GM12878 (cell line): ENCODE data around the gene PRMT7. TPM values are rescaled to one million over a fixed set of nuclear protein-coding genes. Genes with fewer than 3 reads are reported as not detected.
A peak's percentile ranks its signal among the peaks of the same experiment; 100 is the strongest.

Source experiments
- ATAC-seq: fragments of 200-7000 bp; cut with Tn5 transposase; 3 replicates; pipeline ENCODE4 v1.9.1; 2020; ENCODE audit warnings: mild to moderate bottlenecking, moderate library complexity
- BruUV-seq: library from RNA; stranded (reverse); fragments of 400-500 nt; replicated peaks from 2 replicates; lab custom pipeline; 2021; lab: Mats Ljungman, UMichigan
- CTCF ChIA-PET: fragments of 300-600 bp; sonication (Branson Sonifier 250); formaldehyde crosslinking; extraction: SDS; loops from one replicate; lab custom pipeline; 2021; ENCODE audit warnings: inconsistent platforms; lab: Yijun Ruan, JAX
- POLR2A ChIA-PET: fragments of 350-600 bp; formaldehyde crosslinking; extraction: SDS; loops from one replicate; lab custom pipeline; 2021; ENCODE audit warnings: inconsistent platforms; lab: Charles Lee
- RAD21 ChIA-PET: fragments of 300-600 bp; sonication (Branson Sonifier 250); formaldehyde crosslinking; loops from one replicate; lab custom pipeline; 2023; ENCODE audit warnings: antibody characterized with exemption; ENCODE audit not compliant: unreplicated experiment; lab: Charles Lee
- SMC1A ChIA-PET: fragments of 300-600 bp; sonication (Branson Sonifier 250); formaldehyde crosslinking; loops from one replicate; lab custom pipeline; 2023; ENCODE audit not compliant: unreplicated experiment, uncharacterized antibody; lab: Charles Lee
- DNase-seq: peaks from one replicate; pipeline ENCODE4 v3.0.0-alpha.2; 2011; ENCODE audit warnings: low read depth, low spot score
- FAIRE-seq: peaks from 3 replicates; lab custom pipeline; 2011; peaks lifted over from hg19 to GRCh38; lab: Jason Lieb, UNC
- H2AFZ ChIP-seq: 2 replicates; pipeline ENCODE4 v1.6.0; 2011; ENCODE audit warnings: low read depth, low read length, control low read depth; ENCODE audit not compliant: control insufficient read depth
- H3K27ac ChIP-seq: 2 replicates; pipeline ENCODE4 v1.5.1; 2011; ENCODE audit warnings: control low read depth; ENCODE audit not compliant: control insufficient read depth, insufficient read depth
- H3K27me3 ChIP-seq, 2 experiments: replicated peaks in 1 of 2; 2 replicates each; pipeline versions ENCODE4 v1.6.0 to v1.6.1; 2011; ENCODE audit warnings: low read length in 1 of 2; ENCODE audit not compliant: control insufficient read depth in 2 of 2, insufficient read depth in 2 of 2
- H3K36me3 ChIP-seq, 2 experiments: 2 replicates each; pipeline ENCODE4 v1.5.1; 2011; ENCODE audit warnings: low read length in 1 of 2; ENCODE audit not compliant: control insufficient read depth in 2 of 2, insufficient read depth in 2 of 2
- H3K4me1 ChIP-seq: 2 replicates; pipeline ENCODE4 v1.6.1; 2011; ENCODE audit warnings: mild to moderate bottlenecking, low read length, moderate library complexity, mixed read lengths; ENCODE audit not compliant: control insufficient read depth, insufficient read depth
- H3K4me2 ChIP-seq: 2 replicates; pipeline ENCODE4 v1.6.0; 2011; ENCODE audit warnings: control low read depth; ENCODE audit not compliant: control insufficient read depth, insufficient read depth
- H3K4me3 ChIP-seq: fragments of 200-600 bp; sonication (generic); 2 replicates; pipeline ENCODE4 v1.5.1; 2016
- H3K79me2 ChIP-seq: 2 replicates; pipeline ENCODE4 v1.6.0; 2011; ENCODE audit warnings: low read length; ENCODE audit not compliant: control insufficient read depth, insufficient read depth
- H3K9ac ChIP-seq: 2 replicates; pipeline ENCODE4 v1.8.0; 2011; ENCODE audit warnings: low read length, control low read depth, mixed read lengths; ENCODE audit not compliant: control insufficient read depth, insufficient read depth
- H3K9me3 ChIP-seq: replicated peaks from 3 replicates; pipeline ENCODE4 v1.5.1; 2011; ENCODE audit warnings: mild to moderate bottlenecking, low read length; ENCODE audit not compliant: control insufficient read depth, insufficient read depth
- H4K20me1 ChIP-seq: 2 replicates; pipeline ENCODE4 v1.6.0; 2011; ENCODE audit not compliant: control insufficient read depth, insufficient read depth
- ATF7 ChIP-seq: fragments of 450-650 bp; IDR thresholded peaks from 2 replicates; pipeline ENCODE4 v1.6.1; 2016; ENCODE audit warnings: low read depth, mild to moderate bottlenecking
- KLF5 ChIP-seq: fragments of 450-650 bp; IDR thresholded peaks from 2 replicates; pipeline ENCODE4 v1.6.1; 2014; ENCODE audit warnings: mild to moderate bottlenecking; ENCODE audit not compliant: partially characterized antibody
- MTA2 ChIP-seq: fragments of 450-650 bp; IDR thresholded peaks from 2 replicates; pipeline ENCODE4 v1.6.1; 2016; ENCODE audit warnings: low read depth, mild to moderate bottlenecking, moderate library complexity
- MYB ChIP-seq: fragments of 150-350 bp; IDR thresholded peaks from 2 replicates; pipeline ENCODE4 v1.6.1; 2014; ENCODE audit warnings: mild to moderate bottlenecking, low read depth, low read length, borderline replicate concordance
- POLR2AphosphoS5 ChIP-seq: IDR thresholded peaks from 2 replicates; pipeline ENCODE4 v1.6.1; 2011; ENCODE audit warnings: mild to moderate bottlenecking, low read length, inconsistent platforms
- POU2F2 ChIP-seq: IDR thresholded peaks from 3 replicates; pipeline ENCODE4 v1.6.1; 2011; ENCODE audit warnings: low read depth, mild to moderate bottlenecking, low read length, borderline replicate concordance
- RUNX3 ChIP-seq: IDR thresholded peaks from 2 replicates; pipeline ENCODE4 v1.6.1; 2012; ENCODE audit warnings: low read length, inconsistent platforms
- SMAD1 ChIP-seq: fragments of 450-650 bp; IDR thresholded peaks from 2 replicates; pipeline ENCODE4 v1.6.1; 2018; ENCODE audit warnings: mild to moderate bottlenecking, low read depth; ENCODE audit not compliant: partially characterized antibody
- SMAD5 ChIP-seq: IDR thresholded peaks from 2 replicates; pipeline ENCODE4 v1.6.1; 2016; ENCODE audit warnings: antibody characterized with exemption, low read depth
- WGBS: methylation state at CpG from one replicate; pipeline ENCODE4 v1.1.6; 2016; ENCODE audit warnings: low lambda C conversion rate; ENCODE audit not compliant: insufficient replicate concordance, insufficient coverage; ENCODE audit errors: missing lambda C conversion rate; 5-methylcytosine and 5-hydroxymethylcytosine counted together
- in situ Hi-C: fragments of 300-500 bp; cut with MboI; formaldehyde crosslinking; loops from 9 replicates; pipeline ENCODE4 v1.14.3; 2018; ENCODE audit warnings: mixed read lengths
- intact Hi-C: fragments of 100-400 bp; cut with micrococcal nuclease; formaldehyde crosslinking; loops from one replicate; pipeline ENCODE4 v1.14.2; 2022; ENCODE audit not compliant: unreplicated experiment
- polyA plus RNA-seq, 11 experiments: library from polyadenylated mRNA; depleted of rRNA in 4 of 11; unstranded in 6 of 11; stranded (reverse) in 5 of 11; fragments of >200 nt; fragmentation: Nextera tagmentation in 4 of 11; fragmentation: Illumina TruSeq in 1 of 11; extraction: Ambion mirVana in 4 of 11; extraction: Trizol in 1 of 11; gene quantifications; 1 replicate in 1 of 11; 2 replicates in 10 of 11; pipeline versions ENCODE4 v1.2.1 to v1.2.3, GENCODE V29; 2011 to 2016; ENCODE audit warnings: inconsistent platforms in 2 of 11, missing spikeins in 2 of 11, low read depth in 1 of 11
- total RNA-seq, 4 experiments: library from RNA; depleted of rRNA in 3 of 4; stranded (reverse); fragments of >200 nt in 3 of 4; fragmentation: Illumina TruSeq in 1 of 4; extraction: Trizol in 1 of 4; gene quantifications; 2 replicates each; pipeline versions ENCODE4 v1.2.1 to v1.2.3, GENCODE V29; 2013 to 2021
- TF ChIP-seq, protein P1 (sequence below): fragments of 450-650 bp; conservative IDR thresholded peaks from 2 replicates; pipeline ENCODE4 v1.6.1; 2017; ENCODE audit warnings: mild to moderate bottlenecking, moderate library complexity
- TF ChIP-seq, protein P2 (sequence below): IDR thresholded peaks from 2 replicates; pipeline ENCODE4 v1.6.1; 2012; ENCODE audit warnings: improper control_type of control experiment, low read depth, low read length; ENCODE audit not compliant: insufficient replicate concordance
- TF ChIP-seq, protein P3 (sequence below): IDR thresholded peaks from 2 replicates; pipeline ENCODE4 v1.6.1; 2011; ENCODE audit warnings: low read depth, low read length, improper control_type of control experiment, borderline replicate concordance
- TF ChIP-seq, protein P4 (sequence below): fragments of 150-350 bp; IDR thresholded peaks from 2 replicates; pipeline ENCODE4 v1.6.1; 2014; ENCODE audit warnings: mild to moderate bottlenecking, low read depth, low read length

PRMT7 gene
- total and polyA plus RNA-seq, 10 of the 15 experiments (the other 5 are each of a cell fraction or from before 2014, with no cell fraction given): 5.1 to 56.1 (median 42.0) TPM

DNA sequence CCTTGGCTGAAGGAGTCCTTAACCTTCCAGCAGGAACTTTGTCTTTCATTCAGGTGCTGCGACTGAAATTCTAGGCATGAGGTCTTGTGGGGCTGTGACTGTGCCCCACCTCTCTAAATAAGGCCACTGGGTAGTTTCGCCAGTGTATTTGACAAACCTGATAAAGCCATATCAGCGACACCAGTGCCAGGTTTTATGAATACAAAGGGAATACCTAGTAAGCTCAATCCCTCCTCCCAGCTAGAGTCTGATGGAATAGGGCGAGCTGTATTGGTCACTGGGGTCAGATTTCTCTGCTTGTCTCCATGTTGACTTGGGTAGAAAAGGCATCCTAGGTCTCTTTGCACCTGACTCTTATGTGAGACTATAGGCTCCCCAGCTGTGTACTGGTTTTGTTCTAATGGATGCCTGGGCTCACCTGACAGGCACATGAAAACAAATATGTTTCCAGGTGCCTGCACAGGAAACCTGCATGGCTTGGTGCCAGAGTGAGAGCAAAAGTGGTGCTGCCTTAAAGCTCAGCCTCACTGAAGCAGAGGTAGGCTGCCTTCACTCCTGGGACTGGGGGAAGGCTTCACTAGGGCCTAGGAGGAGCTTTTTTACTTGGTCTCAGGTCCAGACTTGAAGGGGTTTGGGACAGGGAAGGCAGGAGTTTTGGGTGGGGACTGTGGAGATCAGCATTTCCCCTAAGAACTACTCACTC, 38.2 kb upstream of the PRMT7 start:
- intact Hi-C loops: no loop called here
- ChIA-PET RAD21 (interaction anchor here (1.1 to 2.5 kb wide), 9 partner anchors 9 to 57 kb away, joined by 3 to 15 read pairs (median 5); partner anchors contain the start of genes PRMT7, SLC7A6 and SLC7A6OS), CTCF (interaction anchor here (0.7 to 2.5 kb wide), 8 partner anchors 9 to 56 kb away, joined by 3 to 12 read pairs (median 6); partner anchors contain the start of genes PRMT7, SLC7A6 and SLC7A6OS), SMC1A (interaction anchor here (0.9 to 18.5 kb wide), 7 partner anchors 4 to 189 kb away, joined by 3 to 253 read pairs (median 12); partner anchors contain the start of genes PRMT7, SLC7A6 and SLC7A6OS), POLR2A (interaction anchor here (1.0 to 12.2 kb wide), 6 partner anchors 9 to 97 kb away, joined by 3 to 177 read pairs (median 4); partner anchors contain the start of genes PRMT7 and SLC7A6OS)
- ATAC-seq: peak; percentile 3; the same call in 2 of the 3 replicates
- no TSS peak for BruUV-seq
- no peak overlapping the region for H3K9ac ChIP-seq
- H3K27ac ChIP-seq: peak overlapping the region; percentile 41
- peaks cover 9 to 23% of the 10 kb centered on the region in 2 experiments; a peak in 3 of 4 replicates for H3K36me3 ChIP-seq
- FAIRE-seq: no peak
- H3K27me3 ChIP-seq: no peaks in the 10 kb centered on the region
- H3K9me3 ChIP-seq: no peaks in the 10 kb centered on the region
- H3K4me1 ChIP-seq: peaks cover 47% of the 10 kb centered on the region
- H3K4me3 ChIP-seq: peak overlapping the region; percentile 51
- H2AFZ ChIP-seq: no peak overlapping the region
- peak overlapping the region; percentile 45 for H3K4me2 ChIP-seq
- in situ Hi-C loops: no loop called here
- 98% methylated on average over 4 of the region's 4 CpGs for WGBS
- no peaks in the 10 kb centered on the region for H4K20me1 ChIP-seq
- DNase-seq: no peak
- H3K79me2 ChIP-seq: peaks cover 66% of the 10 kb centered on the region
- TF ChIP-seq, protein P1, sequence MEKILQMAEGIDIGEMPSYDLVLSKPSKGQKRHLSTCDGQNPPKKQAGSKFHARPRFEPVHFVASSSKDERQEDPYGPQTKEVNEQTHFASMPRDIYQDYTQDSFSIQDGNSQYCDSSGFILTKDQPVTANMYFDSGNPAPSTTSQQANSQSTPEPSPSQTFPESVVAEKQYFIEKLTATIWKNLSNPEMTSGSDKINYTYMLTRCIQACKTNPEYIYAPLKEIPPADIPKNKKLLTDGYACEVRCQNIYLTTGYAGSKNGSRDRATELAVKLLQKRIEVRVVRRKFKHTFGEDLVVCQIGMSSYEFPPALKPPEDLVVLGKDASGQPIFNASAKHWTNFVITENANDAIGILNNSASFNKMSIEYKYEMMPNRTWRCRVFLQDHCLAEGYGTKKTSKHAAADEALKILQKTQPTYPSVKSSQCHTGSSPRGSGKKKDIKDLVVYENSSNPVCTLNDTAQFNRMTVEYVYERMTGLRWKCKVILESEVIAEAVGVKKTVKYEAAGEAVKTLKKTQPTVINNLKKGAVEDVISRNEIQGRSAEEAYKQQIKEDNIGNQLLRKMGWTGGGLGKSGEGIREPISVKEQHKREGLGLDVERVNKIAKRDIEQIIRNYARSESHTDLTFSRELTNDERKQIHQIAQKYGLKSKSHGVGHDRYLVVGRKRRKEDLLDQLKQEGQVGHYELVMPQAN: no peak
- TF ChIP-seq ATF7 (no peak), POU2F2 (no peak), SMAD5 (no peak), MYB (no peak), POLR2AphosphoS5 (no peak), RUNX3 (no peak), MTA2 (no peak), SMAD1 (no peak), KLF5 (no peak)
- TF ChIP-seq, protein P2, sequence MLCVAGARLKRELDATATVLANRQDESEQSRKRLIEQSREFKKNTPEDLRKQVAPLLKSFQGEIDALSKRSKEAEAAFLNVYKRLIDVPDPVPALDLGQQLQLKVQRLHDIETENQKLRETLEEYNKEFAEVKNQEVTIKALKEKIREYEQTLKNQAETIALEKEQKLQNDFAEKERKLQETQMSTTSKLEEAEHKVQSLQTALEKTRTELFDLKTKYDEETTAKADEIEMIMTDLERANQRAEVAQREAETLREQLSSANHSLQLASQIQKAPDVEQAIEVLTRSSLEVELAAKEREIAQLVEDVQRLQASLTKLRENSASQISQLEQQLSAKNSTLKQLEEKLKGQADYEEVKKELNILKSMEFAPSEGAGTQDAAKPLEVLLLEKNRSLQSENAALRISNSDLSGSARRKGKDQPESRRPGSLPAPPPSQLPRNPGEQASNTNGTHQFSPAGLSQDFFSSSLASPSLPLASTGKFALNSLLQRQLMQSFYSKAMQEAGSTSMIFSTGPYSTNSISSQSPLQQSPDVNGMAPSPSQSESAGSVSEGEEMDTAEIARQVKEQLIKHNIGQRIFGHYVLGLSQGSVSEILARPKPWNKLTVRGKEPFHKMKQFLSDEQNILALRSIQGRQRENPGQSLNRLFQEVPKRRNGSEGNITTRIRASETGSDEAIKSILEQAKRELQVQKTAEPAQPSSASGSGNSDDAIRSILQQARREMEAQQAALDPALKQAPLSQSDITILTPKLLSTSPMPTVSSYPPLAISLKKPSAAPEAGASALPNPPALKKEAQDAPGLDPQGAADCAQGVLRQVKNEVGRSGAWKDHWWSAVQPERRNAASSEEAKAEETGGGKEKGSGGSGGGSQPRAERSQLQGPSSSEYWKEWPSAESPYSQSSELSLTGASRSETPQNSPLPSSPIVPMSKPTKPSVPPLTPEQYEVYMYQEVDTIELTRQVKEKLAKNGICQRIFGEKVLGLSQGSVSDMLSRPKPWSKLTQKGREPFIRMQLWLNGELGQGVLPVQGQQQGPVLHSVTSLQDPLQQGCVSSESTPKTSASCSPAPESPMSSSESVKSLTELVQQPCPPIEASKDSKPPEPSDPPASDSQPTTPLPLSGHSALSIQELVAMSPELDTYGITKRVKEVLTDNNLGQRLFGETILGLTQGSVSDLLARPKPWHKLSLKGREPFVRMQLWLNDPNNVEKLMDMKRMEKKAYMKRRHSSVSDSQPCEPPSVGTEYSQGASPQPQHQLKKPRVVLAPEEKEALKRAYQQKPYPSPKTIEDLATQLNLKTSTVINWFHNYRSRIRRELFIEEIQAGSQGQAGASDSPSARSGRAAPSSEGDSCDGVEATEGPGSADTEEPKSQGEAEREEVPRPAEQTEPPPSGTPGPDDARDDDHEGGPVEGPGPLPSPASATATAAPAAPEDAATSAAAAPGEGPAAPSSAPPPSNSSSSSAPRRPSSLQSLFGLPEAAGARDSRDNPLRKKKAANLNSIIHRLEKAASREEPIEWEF: no peak
- TF ChIP-seq, protein P3, sequence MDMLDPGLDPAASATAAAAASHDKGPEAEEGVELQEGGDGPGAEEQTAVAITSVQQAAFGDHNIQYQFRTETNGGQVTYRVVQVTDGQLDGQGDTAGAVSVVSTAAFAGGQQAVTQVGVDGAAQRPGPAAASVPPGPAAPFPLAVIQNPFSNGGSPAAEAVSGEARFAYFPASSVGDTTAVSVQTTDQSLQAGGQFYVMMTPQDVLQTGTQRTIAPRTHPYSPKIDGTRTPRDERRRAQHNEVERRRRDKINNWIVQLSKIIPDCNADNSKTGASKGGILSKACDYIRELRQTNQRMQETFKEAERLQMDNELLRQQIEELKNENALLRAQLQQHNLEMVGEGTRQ: no peak
- TF ChIP-seq, protein P4, sequence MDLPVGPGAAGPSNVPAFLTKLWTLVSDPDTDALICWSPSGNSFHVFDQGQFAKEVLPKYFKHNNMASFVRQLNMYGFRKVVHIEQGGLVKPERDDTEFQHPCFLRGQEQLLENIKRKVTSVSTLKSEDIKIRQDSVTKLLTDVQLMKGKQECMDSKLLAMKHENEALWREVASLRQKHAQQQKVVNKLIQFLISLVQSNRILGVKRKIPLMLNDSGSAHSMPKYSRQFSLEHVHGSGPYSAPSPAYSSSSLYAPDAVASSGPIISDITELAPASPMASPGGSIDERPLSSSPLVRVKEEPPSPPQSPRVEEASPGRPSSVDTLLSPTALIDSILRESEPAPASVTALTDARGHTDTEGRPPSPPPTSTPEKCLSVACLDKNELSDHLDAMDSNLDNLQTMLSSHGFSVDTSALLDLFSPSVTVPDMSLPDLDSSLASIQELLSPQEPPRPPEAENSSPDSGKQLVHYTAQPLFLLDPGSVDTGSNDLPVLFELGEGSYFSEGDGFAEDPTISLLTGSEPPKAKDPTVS: no peak
